CD4-positive, alpha-beta T cell treated with Interferon alpha-2 for 1 hour (primary cell): ENCODE measurements around the gene UVRAG.
"Not testable (repeated sequence)": the region's sequence is repeated elsewhere in the genome, so short reads cannot be mapped to it uniquely, and the experiment has no call there.

Experiments used
- DNase-seq, 2 donors: peaks; one replicate each; pipeline ENCODE4 v3.0.0-alpha.2; 2020 to 2022

UVRAG gene

DNA sequence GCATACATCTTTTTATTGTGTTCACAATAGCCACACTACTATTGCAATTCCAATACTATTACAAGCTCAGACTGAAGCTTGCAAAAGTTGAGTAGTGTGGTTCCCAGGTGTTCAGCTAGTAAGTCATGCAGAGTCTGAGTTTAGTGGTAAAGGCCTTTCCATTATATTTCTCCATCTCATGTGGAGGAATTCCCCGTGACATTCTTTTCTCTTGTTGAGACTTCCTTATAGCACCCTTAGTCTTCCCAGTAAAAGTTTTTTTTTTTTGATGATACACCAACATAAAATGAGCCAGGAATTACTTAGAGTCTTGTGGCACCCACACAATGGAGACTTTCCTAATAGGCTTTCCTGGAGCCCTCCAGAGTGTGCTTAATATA lies 110.8 kb downstream of the UVRAG start:
- no peak for DNase-seq

DNA sequence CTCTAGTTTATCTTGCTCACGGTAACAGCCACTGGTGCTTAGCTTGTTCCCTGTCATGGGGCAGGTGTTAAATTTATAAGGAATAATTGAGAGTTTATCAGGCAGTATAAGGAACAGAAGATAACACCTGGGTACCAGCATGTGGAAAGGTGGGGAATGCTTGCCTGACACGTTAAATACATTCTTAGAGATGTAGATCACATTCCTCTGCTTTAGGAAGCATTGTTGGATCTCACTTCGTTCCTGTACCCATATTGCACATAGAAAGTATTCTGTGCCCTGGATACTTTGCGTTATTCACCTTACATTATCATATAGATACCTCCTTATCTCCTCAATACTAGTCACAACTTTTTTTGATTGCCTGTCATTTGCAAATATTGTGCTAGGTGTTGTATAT lies 114.7 kb downstream of the UVRAG start:
- no peak for DNase-seq

DNA sequence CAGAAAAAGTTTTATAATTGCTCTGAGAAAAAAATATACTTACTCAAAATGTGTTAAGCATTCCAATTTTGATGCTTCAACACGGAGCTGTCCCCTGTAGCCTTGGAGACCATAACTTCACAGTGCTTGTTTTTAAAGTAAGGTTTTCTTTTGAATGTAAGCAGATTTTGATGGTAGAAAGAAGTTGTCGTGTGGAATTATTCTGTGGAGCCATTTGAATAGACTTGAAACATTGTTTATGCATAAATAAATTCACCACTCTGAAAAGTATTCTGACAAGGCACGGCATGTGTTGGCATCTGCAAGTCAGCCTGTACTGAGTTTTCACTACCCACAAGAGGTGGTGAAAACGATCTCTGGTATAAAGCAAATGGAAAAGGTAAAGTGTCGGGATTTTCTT lies 115.5 kb downstream of the UVRAG start:
- no peak for DNase-seq

DNA sequence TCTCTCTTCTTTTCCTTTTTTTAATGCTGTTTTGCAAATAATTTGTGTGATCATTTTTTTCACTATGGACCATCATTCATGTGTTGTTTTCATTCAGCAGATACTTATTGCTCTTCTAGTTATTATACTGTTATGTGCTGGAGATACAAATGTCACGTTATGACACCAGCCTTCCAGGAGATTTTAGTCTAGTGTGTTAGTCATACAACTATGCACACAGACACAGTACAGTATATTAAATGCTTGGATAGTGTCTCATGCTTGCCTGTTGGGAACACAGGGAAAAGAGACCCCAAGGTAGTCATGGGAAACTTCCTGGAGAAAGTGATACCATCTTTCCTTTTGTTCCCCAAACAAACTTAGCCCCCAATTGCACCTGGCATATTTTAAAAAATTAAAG lies 116.1 kb downstream of the UVRAG start:
- DNase-seq = no peak

DNA sequence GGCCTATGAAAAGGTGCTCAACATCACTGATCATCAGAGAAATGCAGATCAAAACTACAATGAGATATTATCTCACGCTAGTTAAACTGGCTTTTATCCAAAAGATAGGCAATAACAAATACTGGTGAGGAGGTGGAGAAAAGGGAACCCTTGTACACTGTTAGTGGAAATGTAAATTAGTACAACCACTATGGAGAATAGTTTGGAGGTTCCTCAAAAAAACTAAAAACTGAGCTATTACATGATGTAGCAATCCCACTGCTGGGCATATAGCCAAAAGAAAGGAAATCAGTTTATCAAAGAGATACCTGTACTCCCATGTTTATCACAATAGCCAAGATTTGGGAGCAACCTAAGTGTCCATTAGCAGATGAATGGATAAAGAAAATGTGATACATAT lies 118.7 kb downstream of the UVRAG start:
- DNase-seq = not testable (repeated sequence)

DNA sequence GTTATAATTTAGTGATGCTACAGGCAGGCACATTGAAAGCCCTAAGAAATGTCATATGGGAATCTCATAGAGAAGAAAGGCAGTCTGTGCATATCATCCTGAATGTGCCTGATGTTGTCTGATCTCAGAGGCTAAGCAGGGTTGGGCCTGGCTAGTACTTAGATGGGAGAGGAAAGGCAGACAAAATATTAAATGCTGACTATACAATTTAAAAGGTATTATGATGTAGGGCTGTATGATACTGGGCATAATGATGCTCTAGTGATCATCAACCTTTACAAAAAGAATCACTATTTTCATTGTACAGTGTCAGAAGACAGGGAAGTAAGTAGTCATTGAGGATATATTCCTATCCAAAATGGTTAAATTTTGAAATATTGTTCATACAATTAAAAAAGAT lies 119.8 kb downstream of the UVRAG start:
- no peak for DNase-seq

DNA sequence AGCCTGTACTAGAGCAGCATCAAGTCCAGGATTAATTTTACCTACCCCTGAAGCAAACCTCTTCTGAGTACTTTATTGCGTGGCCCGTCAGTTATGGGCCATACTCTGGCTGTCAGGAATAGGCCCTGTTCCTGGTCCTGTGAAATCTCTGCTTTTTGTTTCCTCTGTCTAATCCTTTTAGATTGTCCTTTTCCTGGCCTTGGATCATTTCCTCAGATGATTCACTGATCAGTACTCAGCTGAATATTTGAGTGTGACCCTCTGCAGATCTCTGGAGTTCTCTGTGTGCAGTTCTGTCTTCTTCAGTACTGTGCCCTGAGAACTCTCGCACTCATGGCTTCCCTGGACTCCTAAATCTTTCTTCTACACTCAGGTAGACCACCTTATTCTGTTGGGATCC lies 123.5 kb downstream of the UVRAG start:
- no peak for DNase-seq

DNA sequence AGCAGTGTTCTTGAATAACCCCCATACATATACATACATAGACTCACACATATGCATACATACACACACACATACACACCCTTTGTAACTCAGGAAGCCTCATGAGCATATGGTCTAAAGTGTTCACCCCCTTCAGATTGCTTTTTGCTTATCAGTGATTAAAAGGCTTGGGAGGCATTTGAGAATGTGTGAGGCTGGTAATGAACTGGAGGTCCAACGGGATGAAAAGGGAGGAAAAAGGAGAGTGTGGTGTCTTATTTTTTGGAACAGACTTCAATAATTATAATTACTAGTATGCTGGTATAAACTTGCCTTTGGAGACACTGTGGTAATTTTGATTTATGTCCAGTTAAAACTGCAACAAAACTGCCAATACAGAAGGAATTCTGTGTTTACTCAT lies 124.5 kb downstream of the UVRAG start:
- DNase-seq = no peak

DNA sequence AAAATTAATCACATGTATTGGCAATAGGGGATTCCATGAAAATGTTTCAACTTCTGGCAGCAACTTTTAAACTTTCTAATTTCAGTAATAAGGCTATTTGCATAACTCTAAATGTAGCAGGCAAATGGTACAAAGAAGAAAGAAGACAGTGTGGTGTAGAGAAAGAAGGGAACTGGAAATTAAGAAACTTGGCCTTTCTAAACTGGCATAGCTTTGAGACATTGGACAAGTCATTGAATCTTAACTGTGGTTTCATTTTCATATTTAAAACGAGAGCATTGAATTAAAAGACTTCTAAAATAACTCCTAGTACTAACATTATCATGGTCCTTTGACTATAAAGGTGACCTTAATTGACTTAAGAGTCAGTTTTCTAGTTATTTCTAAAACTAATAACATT lies 125.0 kb downstream of the UVRAG start:
- no peak for DNase-seq

DNA sequence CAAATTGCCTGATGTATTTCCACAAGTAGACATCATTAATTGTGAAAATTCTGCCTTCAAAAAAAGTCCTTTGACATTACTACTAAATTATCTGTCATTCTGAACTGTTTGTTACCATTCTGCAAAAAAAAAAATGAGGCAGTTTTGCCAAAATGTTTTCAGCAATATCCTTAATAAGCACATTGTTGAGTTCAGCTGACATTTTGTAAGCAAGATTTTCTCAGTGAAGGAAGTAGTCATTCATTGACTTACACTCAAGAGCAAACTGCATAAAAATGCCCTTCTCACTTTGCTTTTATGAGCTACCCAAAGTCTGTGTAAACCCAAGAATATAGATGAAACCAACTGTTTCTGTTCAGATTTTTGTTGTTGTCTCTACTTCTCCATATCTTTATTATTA lies 125.9 kb downstream of the UVRAG start:
- DNase-seq = no peak

DNA sequence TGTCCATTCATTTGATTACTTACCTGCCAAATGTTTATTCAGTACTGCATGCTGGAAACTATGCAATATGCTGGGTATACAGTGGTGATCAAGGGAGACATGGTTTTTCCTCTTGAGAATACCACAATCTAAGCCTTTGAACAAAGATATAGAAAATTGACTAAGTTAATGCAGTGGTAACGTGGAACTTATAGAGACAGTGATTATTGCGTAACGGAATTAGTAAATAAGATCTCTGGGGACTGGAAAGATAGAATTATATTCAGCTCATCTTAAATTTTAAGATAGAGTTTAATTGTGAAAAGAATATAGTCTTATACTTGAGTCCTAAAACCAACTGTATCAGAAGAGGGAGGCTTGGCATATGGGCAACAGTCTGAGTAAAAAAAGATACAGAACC lies 129.5 kb downstream of the UVRAG start:
- no peak for DNase-seq

DNA sequence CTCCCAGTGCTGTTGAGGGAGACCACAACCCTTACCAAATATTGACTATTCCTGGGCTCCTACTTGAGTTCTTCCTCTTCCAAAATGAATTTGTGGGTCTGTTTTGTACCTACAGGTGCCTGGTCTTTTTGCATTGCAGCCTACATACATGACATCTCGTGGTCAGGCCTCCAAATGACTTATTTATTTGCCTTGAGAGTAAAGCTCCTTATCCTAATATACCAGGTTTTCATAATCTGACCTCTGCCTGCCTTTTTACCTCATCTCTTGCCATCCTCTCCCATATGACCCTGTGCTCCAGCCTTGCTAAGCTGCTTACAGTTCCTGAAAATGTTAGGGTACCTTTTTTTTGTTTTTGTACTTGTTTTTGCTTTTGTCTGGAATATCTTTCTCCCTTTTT lies 130.4 kb downstream of the UVRAG start:
- DNase-seq = no peak

DNA sequence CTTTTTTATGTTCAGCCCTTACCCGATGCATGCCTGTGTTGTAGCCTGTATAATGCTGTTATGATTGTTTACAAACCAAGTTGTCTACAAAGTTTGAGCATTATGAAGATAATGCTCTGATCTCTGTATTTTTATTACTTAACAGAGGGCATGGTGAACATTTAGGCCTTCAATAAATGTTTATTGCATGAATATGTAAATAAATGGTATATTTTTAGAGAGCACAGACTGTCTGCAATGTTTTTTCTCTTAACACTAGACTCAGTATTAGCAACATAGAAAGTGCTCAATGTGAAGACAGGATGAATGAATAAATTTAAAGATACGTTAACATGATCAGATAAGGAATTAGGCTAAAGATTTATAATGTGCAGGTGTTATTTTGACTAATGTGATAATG lies 130.9 kb downstream of the UVRAG start:
- DNase-seq = no peak

DNA sequence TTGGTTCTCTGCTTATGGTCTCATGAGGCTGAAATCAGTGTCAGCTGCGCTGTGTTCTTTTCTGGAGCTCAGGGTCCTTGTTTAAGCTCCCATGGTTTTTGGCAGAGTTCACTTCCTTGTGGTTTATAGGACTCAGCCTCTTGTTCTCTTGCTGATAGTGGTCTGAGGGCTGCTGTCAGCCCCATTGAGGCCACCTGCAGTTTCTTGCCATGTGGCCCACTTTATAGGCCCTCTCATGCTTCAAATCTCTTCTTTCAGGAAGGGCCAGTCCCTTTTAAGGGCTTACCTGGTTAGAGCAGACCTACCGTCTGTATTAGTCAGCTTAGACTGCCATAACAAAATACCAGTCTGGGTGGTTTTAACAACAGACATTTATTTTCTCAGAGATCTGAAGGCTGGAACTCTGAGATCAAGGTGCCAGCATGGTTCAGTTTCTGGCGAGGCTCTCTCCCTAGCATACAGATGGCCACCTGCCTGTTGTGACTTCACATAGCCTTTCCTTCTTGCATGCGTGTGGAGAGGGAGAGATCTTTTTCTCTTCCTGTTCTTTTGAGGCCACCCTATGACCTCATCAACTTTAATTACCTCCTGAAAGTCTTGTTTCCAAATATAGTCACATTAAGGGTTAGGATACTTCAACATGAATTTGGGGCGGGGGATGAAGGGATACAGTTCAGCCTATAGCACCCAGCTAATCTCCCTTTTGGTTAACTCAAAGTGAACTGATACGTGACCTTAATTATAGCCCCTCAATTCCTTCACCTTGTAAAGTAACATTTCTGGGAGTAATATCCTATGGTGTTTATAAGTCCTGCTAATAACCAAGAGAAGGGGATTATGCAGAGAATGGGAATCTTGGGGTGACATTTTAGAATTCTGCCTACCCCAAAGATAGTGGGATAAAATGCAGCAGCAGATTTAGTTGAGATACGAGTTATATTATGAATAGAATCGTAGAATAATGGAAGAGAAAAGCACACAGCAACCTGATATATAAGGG lies 131.8 kb downstream of the UVRAG start:
- no peak for DNase-seq

DNA sequence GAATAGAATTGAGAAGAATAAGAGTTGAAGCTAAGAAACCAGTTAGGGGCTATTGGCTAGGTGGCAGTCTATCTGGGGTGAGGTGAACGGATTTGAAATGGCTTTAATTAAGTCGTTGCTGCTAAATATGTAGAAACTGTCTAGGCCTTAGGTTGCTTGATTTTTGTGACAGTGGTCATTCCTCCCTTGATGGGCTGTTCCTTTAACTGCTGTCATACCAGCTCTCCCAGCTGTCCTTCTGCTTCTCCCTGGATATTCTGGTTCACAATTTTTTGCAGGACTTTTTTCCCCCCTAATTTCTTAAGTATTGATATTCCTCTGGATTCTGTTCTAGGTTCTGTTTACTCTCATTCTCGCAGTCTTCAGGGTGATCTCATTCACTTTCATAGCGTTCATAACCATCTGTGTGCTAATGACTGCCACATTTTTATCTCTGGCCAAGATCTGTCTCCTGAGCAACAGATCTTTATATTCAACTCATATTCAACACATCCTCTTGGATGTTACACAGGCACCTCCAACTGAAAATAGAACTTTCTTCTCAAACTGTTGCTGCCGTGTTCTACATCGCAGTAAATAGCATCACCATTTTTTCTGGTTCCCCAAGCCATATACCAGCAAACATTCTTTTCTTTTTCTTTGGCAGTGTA lies 134.1 kb downstream of the UVRAG start:
- DNase-seq = no peak

DNA sequence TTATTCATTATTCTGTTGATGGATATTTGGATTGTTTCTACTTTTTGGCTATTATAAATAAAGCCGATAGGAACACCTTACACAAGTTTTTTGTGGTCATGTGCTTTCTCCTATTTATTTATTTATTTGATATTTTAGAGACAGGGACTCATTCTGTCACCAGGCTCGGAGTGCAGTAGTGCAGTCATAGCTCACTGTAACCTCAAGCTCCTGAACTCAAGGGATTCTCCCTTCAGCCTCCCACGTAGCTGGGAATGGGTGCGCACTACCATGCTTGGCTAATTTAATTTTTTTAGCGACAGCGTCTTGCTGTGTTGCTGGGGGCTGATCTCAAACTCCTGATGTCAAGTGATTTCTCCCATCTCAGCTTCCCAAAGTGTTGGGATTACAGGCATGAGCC lies 135.1 kb downstream of the UVRAG start:
- DNase-seq = no peak

DNA sequence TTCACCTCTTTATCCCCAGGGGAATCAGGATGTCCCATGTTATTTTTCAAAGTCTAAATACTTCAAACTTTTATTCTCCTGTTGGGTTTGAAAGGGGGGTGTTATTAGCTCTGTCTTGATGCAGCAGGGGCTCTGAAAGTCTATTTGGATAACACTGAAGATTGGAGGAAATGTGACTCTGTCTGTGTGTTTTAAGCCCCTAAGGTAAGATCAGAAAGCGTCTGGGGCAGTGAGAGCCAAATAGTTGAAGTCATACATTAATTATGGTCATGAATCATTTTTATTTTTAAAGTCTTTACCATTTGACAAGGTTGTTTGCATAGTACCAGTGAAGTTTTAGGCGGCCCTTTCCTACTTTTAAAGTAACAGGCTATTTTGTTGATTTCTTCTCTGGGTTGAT lies 139.0 kb downstream of the UVRAG start:
- no peak for DNase-seq

DNA sequence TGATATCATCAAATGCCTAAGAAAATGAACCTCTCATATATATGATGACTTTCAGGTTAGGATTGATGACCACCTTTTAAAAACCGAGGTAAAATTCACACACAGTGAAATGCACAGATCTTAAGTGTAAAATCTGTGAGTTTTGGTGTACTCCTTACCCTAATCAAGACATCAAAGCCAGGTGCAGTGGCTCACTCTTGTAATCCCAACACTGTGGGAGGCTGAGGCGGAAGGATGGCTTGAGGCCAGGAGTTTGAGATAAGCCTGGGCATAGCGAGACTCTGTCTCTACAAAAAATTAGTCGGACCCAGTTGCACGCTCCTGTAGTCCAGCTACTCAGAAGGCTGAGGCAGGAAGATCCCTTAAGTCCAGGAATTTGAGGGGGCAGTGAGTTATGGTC lies 140.4 kb downstream of the UVRAG start:
- DNase-seq = no peak

DNA sequence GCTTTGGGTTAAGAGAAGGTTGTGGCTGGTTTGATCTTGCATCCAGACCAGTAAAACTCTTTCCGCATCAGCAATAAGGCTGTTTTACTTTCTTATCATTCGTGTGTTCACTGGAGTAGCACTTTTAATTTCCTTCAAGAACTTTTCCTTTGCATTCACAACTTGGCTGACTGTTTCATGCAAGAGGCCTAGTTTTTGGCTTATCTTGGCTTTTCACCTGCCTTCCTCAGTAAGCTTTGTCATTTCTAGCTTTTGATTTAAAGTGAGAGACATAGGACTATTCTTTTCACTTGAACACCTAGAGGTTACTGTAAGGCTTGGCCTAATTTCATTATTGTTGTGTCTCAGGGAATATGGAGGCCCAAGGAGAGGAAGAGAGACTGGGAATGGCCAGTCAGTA lies 144.5 kb downstream of the UVRAG start:
- no peak for DNase-seq

DNA sequence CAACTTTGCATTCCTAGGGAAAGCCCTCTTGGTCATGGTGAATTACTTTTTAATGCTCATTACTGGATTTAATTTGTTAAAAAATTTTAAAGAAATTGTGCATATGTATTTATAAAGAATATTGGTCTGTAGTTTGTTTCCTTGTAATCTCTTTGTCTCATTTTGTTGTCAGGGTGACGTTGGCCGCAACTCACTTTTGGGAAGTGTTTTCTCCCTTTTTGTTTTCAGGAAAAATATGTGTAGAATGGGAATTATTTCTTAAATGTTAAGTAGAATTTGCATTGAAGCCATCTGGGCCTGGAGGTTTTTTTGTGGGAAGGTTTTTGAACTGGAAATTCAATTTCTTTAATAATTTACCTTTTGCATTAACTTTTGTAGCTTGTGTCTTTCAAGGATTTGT lies 149.1 kb downstream of the UVRAG start:
- DNase-seq = no peak

DNA sequence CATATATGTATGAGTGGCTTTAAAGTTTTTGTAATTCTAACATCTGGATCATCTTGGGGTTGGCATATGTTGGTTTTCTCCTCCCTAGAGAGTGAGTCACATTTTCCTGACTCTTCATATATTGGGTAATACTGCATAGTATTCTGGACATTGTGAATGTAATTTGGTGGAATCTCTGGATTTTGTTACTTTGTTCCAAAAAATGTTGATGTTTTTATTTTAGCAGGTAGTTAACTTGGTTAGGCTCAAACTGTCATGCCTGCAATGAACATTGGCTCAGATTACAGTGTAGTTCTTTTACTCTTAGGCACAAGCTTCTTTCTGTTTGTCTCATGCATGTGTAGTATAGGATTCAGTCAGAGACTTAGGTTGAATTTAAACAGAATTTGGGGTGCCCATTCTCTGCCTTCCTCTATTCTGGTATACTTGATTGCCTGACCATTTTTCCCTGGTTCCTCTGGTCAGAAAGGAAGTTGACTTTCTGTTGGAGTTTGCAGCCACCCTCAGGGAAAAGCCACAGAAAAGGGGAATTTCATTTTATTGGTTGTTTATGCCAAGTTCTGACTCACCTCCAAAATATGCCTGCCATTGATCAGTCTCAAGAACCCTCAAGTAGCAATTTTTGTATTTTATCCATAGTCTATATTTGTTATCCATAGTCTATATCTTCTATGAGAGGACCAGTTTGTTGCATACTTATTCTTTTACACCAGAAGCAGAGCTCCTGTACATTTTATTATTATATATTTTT lies 151.7 kb downstream of the UVRAG start:
- DNase-seq = no peak

DNA sequence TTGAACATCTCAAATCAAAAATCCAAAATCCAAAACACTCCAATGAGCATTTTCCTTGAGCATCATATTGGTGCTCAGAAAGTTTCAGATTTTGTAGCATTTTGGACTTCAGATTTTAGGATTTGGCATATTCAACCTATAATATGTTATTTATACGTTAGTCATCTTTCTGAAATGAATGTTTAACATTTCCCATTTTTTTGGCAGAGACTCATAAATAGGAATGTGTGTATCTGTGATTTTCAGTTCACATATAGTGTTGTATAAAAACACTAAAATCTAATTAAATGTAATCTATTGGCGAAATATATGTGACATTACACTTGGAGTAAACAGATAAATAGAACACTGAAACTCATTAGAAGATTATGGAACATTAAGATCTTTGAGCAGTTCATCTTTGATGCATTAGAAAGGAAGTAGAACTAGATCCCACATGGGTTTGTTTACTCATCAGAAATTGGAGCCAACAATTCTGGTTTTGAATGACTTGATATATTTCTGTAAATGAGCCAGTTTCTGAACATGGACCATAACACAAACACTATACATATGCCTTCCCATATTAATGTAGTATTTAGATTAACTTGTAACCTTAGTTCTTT lies 153.1 kb downstream of the UVRAG start:
- DNase-seq = no peak

DNA sequence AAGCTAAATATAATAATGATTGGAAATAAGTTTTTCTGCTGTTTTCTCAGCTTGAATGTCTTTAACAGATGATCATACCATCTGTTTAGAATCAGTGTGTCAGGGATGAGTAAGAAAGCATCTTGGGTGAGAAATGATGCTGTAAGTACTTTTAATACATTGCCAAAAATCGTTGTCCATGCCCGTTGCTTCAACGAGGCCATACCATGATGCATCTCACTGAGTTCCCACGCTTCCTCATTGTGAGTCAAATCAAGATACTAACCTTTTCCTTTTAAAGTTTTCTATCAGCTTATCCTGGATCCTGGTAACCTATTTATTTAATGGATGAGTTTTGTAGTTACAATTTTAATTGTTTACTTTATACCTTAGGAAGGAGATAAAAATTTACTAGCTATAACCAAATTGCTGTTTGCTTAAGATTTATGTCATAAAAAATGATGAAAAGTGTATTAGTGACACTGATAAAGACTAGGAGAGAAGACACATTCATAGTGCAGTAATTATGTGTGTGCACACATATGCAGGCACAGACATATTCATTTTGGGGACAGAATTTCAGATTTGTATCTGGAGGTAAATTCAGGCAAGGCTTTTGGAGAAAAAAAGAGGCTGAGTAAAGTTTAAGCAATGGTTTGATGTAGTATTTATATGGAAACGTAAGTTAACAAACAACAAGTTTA lies 154.8 kb downstream of the UVRAG start:
- no peak for DNase-seq
